ENCODE measurements around the gene MRPL42.
A peak's percentile ranks its signal among the peaks of the same experiment; 100 is the strongest.
"Not testable (repeated sequence)": the region's sequence is repeated elsewhere in the genome, so short reads cannot be mapped to it uniquely, and the experiment has no call there.

The MRPL42 gene

DNA sequence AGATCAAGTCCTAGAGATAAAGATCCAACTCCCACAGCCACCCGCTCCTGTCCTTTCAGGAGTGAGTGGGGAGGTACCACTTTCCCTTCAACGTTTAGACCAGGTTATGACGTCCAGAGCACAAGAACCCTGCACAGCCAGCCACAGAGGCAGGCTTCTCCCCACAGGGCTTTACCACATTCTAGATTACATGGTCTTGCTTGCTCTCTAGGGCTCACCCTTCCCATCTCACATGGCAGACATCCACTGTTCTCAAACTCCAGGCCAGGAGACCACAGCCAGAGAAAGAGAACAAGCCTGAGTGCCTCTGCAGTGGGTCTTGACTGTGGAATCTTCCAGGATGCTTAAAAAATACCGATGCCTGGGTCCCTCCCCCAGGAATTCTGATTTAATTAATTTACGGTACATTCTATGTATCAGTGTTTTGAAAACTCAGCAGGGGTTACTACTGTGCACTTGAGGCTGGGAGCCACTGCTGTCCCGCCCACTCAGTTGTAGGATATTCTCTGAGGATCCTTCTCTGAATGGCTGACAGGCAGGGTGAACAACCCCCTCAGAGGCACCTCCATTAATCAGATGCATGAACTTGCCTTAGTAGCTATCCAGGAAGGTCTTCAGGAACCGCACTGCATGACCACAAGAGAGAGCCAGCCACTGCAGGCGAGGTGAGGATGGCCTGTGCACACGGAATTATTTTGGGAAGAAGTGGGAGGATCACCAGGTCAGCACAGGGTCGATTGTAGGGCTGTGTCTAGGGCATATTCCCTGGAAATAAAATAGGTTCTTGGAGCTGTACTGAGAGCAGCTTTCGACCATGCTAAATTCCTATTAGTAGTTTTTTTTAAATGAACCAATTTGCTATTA lies 83.7 kb downstream of the MRPL42 start:
- DNase-seq: no peak

DNA sequence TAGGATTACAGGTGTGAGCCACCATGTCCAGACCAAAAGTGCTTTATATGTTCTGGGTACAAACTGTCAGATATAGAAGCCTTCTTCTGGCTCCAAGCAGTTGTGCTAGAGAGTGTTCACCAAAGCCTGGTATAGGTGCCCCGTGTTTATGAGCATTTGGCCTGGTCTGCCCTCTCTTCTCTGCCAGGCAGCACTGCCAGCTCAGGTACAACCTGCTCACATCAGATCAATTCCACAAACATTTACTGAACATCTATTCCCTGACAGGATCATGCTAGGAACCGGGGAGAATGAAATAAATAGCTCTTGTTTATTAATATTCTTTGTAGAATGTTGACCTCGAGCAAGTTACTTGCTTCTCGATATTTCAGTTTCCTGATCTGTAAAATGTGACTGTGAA lies 85.1 kb downstream of the MRPL42 start:
- no peak for DNase-seq

DNA sequence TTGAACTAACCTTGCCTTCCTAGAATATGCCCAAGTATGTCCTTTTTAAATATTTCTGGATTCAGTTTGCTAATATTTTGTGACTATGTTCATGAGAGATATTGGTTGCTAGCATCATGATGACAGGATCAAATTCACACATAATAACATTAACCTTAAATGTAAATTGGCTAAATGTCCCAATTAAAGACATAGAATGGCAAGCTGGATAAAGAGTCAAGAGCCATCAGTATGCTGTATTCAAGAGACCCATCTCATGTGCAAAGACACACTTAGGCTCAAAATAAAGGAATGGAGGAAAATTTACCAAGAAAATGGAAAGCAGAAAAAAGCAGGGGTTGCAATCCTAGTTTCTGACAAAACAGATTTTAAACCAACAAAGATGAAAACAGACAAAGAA lies 90.6 kb downstream of the MRPL42 start:
- DNase-seq: not testable (repeated sequence)

DNA sequence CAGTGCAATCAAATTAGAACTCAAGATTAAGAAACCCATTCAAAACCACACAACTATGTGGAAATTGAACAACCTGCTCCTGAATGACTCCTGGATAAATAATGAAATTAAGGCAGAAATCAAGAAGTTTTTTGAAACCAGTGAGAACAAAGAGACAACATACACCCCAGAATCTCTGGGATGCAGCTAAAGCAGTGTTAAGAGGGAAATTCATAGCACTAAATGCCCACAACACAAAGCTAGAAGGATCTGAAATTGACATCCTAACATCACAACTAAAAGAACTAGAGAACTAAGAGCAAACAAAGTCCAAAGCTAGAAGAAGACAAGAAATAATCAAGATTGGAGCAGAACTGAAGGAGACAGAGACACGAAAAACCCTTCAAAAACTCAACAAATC lies 91.4 kb downstream of the MRPL42 start:
- not testable (repeated sequence) for DNase-seq

DNA sequence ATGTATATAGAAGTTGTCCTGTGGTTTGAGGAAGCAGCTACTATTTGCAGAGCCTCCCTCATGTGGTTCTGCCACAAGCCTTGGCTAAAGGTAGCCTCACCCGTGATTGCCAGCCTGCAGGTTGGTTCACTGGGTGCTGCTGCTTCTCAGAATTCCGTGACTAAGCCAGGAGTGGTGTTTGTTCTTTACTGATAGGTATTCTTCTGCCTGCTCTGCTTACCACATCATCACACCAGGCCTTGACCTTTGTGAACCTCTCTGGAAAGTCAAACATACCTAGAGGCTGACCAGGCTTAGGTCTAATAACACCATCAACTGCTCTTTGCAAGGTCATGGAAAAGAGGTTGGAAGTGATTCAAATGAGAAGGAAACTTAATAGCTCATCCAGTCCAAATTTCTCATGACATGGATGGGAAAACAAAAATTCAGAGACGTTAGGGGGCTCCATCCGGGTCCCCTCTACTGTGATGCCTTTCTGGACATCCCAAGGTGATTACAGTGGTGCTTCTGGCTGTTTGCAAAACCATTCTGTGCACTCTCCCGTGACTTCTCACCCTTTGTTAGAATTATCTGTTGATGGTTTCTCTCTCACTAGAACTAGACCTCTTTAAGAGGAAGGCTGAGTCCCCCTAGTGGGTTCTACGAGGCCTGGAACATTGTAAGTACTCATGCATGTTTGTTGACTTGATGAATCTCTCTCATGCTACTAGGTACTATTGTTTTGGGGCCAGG lies 96.7 kb downstream of the MRPL42 start:
- DNase-seq: peak in 1 of 2 donors; percentile 14

DNA sequence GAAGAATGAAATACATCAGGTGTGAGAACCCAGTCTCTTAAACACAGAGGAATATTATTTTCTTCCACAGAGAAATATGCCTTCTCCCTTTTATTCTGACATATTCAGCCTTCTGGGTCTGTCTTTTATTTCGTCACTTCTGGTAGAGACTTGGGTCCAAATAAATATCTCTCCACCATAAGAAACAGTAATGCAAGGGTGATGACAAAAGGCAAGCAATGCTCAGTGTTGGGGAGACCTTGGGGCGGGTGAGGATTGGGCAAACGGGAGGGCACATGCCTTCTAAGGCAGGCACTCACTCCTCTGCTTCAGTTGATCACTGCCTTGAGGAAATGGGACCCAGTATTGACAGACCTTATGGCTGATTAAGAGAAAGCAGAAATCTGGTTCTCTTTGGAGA lies 98.4 kb downstream of the MRPL42 start:
- DNase-seq: no peak

Data from CD4-positive, alpha-beta T cell treated with Interferon alpha-2 for 1 hour (primary cell).